ENCODE measurements around the gene RGS18. TPM values are rescaled to one million over a fixed set of nuclear protein-coding genes. Genes with fewer than 3 reads are reported as not detected.
"Not testable (repeated sequence)": the region's sequence is repeated elsewhere in the genome, so short reads cannot be mapped to it uniquely, and the experiment has no call there.

Gene RGS18
- total RNA-seq, 1 donor from 2014 or later: 2.7 TPM

DNA sequence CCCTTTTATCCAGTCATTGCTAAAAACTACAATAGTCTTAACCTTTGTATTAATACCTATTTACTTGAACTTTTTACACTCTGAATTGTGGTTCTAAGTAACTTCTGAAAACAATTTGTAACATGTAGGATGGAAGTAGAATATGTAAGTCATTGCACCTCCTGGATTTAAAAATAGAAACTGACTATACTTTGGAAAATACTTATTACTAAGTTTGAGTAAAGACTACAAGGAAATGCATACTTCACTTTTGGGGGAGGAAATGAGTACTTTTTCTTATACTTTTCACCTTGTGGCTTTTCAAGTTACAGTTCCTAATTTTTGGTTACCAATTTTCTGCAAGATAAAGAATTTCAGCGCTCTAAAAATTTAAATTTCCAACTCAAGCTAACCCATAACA is 8.7 kb downstream of the RGS18 start:
- no peak for DNase-seq

GRCh38 chr1:192167911-192168700 is 9.8 kb downstream of the RGS18 start:
- DNase-seq: peak; percentile 83

DNA sequence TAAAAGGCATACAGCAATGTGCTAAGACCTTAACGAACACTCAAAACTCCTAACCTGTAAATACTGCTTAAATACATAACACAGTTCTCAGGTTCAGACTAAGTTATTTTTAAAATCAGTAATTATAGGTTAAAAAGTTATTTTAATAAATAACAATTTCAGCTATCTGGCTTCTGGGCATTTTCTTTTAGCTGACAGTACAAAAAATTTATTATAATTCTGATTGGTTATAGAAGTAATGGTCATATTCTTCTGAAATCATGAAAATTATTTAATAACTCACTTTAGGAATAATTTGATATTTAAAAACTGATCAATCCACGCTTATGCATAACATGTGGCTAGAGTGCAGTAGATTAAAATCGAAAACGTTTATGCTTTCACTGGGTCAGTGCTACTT is 10.7 kb downstream of the RGS18 start:
- no peak for DNase-seq

- DNase-seq: no peak
Measured at GRCh38 chr1:192170196-192170984, 12.1 kb downstream of the RGS18 start.

- no peak for DNase-seq
Measured at GRCh38 chr1:192171123-192171522, 12.9 kb downstream of the RGS18 start.

DNA sequence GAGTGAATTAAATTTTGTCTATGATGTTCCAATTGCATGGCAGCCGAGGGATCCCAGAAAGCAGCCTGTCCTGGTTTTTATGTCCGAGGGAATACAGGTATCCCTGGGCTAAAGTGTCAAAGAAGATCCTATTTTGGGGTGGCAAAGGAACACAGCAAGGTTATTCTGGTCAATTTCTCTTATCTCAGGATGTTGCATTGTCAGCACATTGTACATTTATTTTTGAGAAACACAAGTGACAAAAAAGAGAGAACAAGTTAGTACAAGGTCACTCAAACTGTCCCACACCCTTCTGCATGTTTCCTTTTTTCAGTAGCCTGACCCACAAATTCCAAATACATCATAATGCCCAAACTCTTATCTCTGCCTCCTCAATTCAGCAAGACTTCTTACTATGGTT is 17.7 kb downstream of the RGS18 start:
- DNase-seq: no peak

- DNase-seq: no peak
Measured at GRCh38 chr1:192183788-192184187, 25.5 kb downstream of the RGS18 start.

DNA sequence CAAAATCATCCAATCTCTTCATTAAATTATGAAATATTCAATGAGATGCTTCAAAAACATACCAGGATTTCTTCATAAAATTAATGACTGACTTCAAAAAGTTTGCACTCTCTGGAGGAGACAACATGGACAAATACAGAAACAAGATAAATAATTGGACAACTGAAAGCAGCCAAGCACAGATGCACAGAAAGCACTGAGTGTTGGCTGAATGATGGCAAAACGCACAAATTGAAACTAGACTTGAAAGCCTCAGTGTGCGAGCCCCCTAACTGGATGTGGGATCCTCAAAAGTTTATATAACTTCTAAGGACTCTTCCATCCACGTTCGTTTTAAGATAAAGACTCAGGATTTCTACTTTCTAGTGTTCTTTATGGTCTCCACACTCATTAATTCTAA is 27.9 kb downstream of the RGS18 start:
- no peak for DNase-seq

DNA sequence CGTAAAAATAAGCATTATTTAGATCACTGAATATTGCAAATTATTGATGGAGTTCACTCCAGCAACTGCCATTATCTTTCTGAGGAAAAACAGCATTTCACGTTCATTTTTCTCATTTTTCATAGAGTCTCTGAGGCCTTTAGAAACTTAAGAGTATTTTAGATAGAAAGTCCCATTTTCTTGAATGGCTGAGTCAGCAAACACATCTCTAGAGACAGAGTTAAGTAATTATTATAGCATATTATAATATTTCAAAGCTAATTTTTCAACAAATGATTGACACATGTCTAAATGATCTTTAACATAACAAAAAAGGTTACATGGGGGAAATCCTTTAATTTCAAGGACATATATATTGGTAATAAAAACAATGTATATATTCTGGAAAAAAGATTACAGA is 31.8 kb downstream of the RGS18 start:
- DNase-seq: no peak

- DNase-seq: no peak
Measured at GRCh38 chr1:192201303-192201702, 43.0 kb downstream of the RGS18 start.

DNA sequence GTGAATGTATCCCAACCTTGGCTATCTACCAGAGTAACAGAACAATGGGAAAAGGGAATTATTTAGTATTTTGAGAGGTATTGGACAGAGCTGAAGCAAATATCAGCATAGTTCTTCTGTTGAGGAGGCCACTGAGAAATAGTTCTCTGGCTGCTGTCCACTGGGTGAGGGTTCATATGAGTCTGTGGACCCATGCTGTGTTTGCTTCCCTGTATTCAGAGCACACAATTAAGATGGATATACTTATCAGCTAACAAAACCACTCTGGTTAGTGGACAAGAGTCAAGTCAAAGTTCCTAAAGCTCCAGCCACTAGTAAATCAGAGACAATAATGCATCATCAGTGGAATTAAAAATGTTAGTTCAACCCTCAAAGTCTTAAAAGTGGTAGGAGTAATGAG is 66.1 kb downstream of the RGS18 start:
- DNase-seq: no peak

DNA sequence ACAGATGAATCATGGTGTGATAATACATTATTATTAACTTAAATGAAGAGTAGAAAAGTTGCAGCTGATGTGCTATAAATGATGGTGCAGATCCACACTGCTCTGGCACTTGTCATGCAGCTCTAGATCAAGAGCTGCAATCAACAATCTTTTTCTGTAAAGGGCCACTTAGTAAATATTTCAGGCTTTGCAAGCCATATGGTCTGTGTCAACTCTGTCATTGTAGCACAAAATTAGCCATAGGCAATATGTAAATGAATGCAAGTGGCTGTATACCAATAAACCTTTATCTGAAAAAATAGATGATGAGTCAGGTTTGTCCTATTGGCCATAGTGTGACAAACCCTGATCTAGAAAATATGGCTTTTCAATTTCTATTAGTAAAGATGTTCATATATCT is 66.6 kb downstream of the RGS18 start:
- DNase-seq: no peak

DNA sequence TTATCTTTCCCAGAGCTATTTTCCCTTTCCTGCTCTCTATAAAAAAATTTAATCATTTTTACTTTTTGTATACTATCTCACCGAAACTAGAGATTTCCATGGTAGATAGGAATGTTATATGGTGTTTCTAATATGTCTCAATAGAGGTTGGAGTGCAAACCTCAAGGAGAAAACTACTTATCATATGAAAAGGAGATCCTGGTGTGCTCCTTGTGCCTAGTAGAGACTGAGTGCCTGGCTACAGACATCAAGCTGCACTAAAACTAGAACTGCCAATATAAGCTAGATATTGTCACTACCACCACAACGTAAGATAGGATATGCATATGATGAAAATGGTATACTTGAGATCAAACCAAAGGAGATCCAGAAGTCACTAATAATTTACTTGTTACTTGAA is 67.0 kb downstream of the RGS18 start:
- no peak for DNase-seq

- no peak for DNase-seq
Measured at GRCh38 chr1:192225703-192226102, 67.4 kb downstream of the RGS18 start.

DNA sequence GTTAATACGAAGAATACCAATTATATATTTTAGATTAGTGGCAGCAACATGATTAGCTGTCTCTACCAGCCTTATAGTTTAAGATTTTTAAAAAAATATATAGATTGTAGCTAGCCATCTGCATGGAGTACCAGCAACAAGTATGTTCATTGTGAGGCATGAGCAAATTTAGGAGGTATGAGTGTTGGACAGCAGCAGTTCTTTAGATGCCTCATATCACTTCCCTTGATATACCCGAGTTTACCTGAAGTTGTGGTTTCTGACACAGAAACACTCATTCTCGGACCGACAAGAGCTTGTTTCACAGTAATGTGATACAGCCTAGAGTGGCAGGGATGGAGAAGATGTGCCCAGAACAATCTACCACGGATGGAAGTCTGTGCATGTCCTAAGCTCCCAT is 69.1 kb downstream of the RGS18 start:
- no peak for DNase-seq

GRCh38 chr1:192227980-192228379 is 69.7 kb downstream of the RGS18 start:
- DNase-seq: not testable (repeated sequence)

DNA sequence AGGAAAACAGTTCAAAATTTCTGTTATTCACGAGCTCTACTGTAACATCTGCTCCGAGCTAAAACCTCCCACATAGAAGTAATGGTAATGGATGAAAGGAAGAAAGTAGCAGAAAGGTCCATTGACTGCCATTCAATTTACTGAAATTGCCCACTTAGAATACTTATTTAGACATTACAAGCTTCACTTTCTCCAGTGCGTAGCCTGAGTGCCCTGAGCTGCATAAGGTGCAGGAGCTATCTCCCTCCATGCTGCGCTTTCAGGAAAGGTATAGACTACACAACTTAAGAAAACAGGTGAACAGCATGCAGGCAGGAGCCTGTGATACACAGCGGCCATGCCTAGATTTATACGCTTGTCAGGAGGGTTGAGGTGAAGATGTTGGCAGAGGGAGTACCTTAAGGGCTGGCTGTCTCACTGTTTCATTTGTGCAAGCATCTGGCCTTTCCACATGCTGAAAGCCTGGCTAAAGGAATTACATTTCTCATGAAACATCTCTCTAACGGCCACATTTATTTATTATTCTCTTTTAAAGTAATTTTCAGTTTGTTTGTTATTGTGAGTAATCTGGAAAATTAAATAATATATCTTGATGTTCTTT is 74.7 kb downstream of the RGS18 start:
- DNase-seq: no peak

DNA sequence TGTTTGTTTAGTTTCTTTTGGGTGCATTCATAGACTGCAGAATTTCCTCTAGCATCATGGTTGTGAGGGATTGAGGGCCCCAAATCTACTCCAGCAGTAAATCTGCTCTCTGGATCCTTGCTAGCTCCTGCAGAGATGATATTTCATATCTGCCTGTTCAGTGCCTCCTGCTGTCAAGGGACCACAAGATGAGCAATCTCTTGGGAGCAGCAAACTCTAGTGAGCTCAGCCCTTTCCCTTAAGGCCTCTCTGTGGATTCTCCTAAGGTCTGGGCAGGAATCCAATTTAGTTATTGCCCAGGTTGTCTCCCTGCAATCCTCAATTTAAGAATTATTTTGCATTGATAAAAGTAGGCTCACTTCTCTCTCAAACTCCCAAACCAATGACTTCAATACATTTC is 76.9 kb downstream of the RGS18 start:
- no peak for DNase-seq

Other genes starting within 250 kb of the RGS18 start
- not detected for gene RGS21, start 158.5 kb downstream of the RGS18 start, total RNA-seq

Data from tongue (tissue), 2 donors.